Testis (tissue), 3 donors: Measurements from ENCODE around the gene EXOC4. TPM values are rescaled to one million over a fixed set of nuclear protein-coding genes. Genes with fewer than 3 reads are reported as not detected.

Experiments
- DNase-seq: peaks from one replicate; pipeline ENCODE4 v3.0.0-alpha.2; 2019
- H3K27ac ChIP-seq, 2 donors: fragments of 200-600 bp; sonication (generic); one replicate each; pipeline ENCODE4 v1.5.1; 2019
- H3K27me3 ChIP-seq: fragments of 200-600 bp; sonication (generic); one replicate; pipeline ENCODE4 v1.5.1; 2019
- H3K36me3 ChIP-seq: fragments of 200-600 bp; sonication (generic); one replicate; pipeline ENCODE4 v1.5.1; 2017; ENCODE audit warnings: low read depth; ENCODE audit errors: missing control alignments
- H3K4me1 ChIP-seq: fragments of 200-600 bp; sonication (generic); one replicate; pipeline ENCODE4 v1.5.1; 2019
- H3K4me3 ChIP-seq, 2 donors: fragments of 200-600 bp; sonication (generic); one replicate each; pipeline ENCODE4 v1.5.1; 2017 to 2019
- H3K9me3 ChIP-seq: fragments of 200-600 bp; sonication (generic); one replicate; pipeline ENCODE4 v1.5.1; 2017
- POLR2A ChIP-seq: fragments of 450-650 bp; IDR thresholded peaks from one replicate; pipeline ENCODE4 v1.6.1; 2017; ENCODE audit warnings: antibody characterized with exemption, mild to moderate bottlenecking, moderate library complexity
- WGBS, 2 donors: methylation state at CpG; one replicate each; pipeline ENCODE4 v1.1.5; 2018; 5-methylcytosine and 5-hydroxymethylcytosine counted together
- intact Hi-C: fragments of 100-400 bp; cut with DNase I; formaldehyde crosslinking; loops from one replicate; pipeline ENCODE4 v1.15.1; 2023; ENCODE audit warnings: low total_unique reads
- polyA plus RNA-seq: library from polyadenylated mRNA; stranded (reverse); fragments of 350-450 nt; fragmentation: Illumina TruSeq; extraction: RNeasy Lipid Tissue Mini Kit (QIAGEN cat#74804); gene quantifications from one replicate; pipeline ENCODE4 v1.2.3, GENCODE V29; 2014; ENCODE audit warnings: low read depth, low replicate concordance; ENCODE audit not compliant: insufficient read depth
- total RNA-seq, 2 donors: library from RNA; depleted of rRNA; stranded (reverse); fragments of >200 nt; gene quantifications; one replicate each; pipeline ENCODE4 v1.2.3, GENCODE V29; 2016
- TF ChIP-seq, protein P1 (sequence below), 3 experiments: fragments of 450-650 bp in 2 of 3; fragments of 200-600 bp in 1 of 3; sonication (generic) in 1 of 3; IDR thresholded peaks; one replicate each; pipeline ENCODE4 v1.5.1; 2016 to 2019; ENCODE audit warnings: antibody characterized with exemption in 3 of 3, mild to moderate bottlenecking in 2 of 3, moderate library complexity in 1 of 3

The EXOC4 gene
- total and polyA plus RNA-seq, 3 donors from 2014 or later, result 47.4 to 169 (median 142) TPM

DNA sequence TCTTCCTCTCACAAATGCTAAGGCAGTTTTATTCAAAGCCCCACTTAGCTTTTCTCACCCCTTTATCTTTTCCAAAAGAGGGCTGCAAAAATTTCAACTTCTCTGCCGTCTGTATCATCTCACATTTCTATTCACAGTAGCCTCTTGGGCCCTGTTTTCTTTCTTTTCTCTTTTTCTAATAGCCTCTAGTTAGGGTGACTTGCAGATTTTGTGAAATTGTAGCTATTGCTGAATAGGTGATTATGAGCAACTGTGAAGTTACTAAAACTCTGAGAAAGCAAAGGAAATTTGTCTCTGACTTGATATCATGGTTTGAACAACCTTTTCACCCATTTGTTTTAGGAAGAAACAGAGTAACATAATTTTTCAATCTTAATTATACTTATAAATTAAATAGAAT lies 29.2 kb downstream of the EXOC4 start:
- Histone ChIP-seq H3K27ac (no peak overlapping the region), H3K4me1 (no peaks in the 10 kb centered on the region), H3K4me3 (no peak overlapping the region), H3K27me3 (no peaks in the 10 kb centered on the region), H3K36me3 (no peaks in the 10 kb centered on the region), H3K9me3 (no peaks in the 10 kb centered on the region)
- intact Hi-C loops, result no loop called here
- TF ChIP-seq, protein P1, sequence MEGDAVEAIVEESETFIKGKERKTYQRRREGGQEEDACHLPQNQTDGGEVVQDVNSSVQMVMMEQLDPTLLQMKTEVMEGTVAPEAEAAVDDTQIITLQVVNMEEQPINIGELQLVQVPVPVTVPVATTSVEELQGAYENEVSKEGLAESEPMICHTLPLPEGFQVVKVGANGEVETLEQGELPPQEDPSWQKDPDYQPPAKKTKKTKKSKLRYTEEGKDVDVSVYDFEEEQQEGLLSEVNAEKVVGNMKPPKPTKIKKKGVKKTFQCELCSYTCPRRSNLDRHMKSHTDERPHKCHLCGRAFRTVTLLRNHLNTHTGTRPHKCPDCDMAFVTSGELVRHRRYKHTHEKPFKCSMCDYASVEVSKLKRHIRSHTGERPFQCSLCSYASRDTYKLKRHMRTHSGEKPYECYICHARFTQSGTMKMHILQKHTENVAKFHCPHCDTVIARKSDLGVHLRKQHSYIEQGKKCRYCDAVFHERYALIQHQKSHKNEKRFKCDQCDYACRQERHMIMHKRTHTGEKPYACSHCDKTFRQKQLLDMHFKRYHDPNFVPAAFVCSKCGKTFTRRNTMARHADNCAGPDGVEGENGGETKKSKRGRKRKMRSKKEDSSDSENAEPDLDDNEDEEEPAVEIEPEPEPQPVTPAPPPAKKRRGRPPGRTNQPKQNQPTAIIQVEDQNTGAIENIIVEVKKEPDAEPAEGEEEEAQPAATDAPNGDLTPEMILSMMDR (IDR thresholded peaks at IDR 0.05), result no peak
- no peak for TF ChIP-seq POLR2A
- 62 to 67% methylated on average over 1 of the region's 1 CpG for WGBS, 2 donors
- no peak for DNase-seq

DNA sequence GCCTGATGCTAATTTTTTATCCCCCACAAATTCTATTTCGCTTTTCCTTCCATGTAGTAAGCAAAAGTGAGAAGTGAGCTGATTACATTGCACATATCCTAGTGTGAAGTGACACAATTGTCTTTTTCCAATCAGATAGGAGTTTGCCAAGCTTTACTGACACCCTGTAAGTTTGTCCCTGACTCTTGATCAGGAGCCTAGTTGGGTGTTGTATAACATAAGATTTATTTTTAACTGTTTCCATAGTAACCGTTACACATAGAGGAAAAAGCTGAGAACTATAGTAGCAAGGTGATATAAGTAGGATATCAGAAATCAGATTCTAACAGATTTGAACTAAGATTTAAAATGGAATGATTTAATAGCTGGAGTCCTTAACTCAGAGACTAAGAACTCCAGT lies 31.2 kb downstream of the EXOC4 start:
- 91 to 93% methylated on average over 2 of the region's 2 CpGs for WGBS, 2 donors
- Histone ChIP-seq H3K9me3 (no peaks in the 10 kb centered on the region), H3K27me3 (no peaks in the 10 kb centered on the region), H3K4me1 (no peaks in the 10 kb centered on the region), H3K27ac (no peak overlapping the region), H3K4me3 (no peak overlapping the region), H3K36me3 (no peaks in the 10 kb centered on the region)
- no peak for DNase-seq
- intact Hi-C loops, result no loop called here
- TF ChIP-seq POLR2A, result no peak
- TF ChIP-seq, protein P1 (IDR thresholded peaks at IDR 0.05), result no peak

DNA sequence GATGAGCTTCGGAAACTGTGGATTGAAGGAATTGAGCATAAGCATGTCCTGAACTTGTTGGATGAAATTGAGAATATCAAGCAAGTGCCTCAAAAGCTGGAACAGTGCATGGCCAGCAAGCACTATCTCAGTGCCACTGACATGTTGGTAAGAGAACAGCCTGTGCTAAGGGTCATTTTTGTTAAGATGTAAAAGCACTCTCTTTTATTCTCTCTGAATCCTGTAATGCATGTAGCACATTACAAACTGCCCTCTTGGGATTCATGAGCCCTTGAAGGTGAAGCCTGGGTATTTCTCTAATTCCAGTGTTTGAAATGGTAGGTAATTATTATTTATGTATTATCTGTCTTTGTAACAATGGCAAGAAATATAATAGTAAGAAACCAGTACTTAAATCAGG lies 36.1 kb downstream of the EXOC4 start:
- no peaks in the 10 kb centered on the region for H3K36me3 ChIP-seq
- intact Hi-C loops, result no loop called here
- no peak overlapping the region for H3K4me3 ChIP-seq
- H3K4me1 ChIP-seq, result no peaks in the 10 kb centered on the region
- DNase-seq, result no peak
- no peak overlapping the region for H3K27ac ChIP-seq
- no peaks in the 10 kb centered on the region for H3K9me3 ChIP-seq
- H3K27me3 ChIP-seq, result no peaks in the 10 kb centered on the region
- 88 to 94% methylated on average over 1 of the region's 1 CpG for WGBS, 2 donors
- no peak for TF ChIP-seq POLR2A
- TF ChIP-seq, protein P1 (IDR thresholded peaks at IDR 0.05), result no peak

GRCh38 chr7:133290041-133290440 lies 37.2 kb downstream of the EXOC4 start:
- intact Hi-C loops, result no loop called here
- no peak overlapping the region for H3K27ac ChIP-seq
- no peaks in the 10 kb centered on the region for H3K27me3 ChIP-seq
- H3K4me1 ChIP-seq, result no peaks in the 10 kb centered on the region
- no peaks in the 10 kb centered on the region for H3K9me3 ChIP-seq
- DNase-seq, result no peak
- no peak overlapping the region for H3K4me3 ChIP-seq
- TF ChIP-seq POLR2A, result no peak
- TF ChIP-seq, protein P1 (IDR thresholded peaks at IDR 0.05), result no peak
- no peaks in the 10 kb centered on the region for H3K36me3 ChIP-seq
- 92 to 93% methylated on average over 1 of the region's 1 CpG for WGBS, 2 donors

GRCh38 chr7:133290676-133291333 lies 37.9 kb downstream of the EXOC4 start:
- Histone ChIP-seq H3K27me3 (no peaks in the 10 kb centered on the region), H3K36me3 (no peaks in the 10 kb centered on the region), H3K27ac (no peak overlapping the region), H3K4me1 (no peaks in the 10 kb centered on the region), H3K4me3 (no peak overlapping the region), H3K9me3 (no peaks in the 10 kb centered on the region)
- intact Hi-C loops, result no loop called here
- no peak for TF ChIP-seq POLR2A
- TF ChIP-seq, protein P1 (IDR thresholded peaks at IDR 0.05), result no peak
- DNase-seq, result no peak
- 94 to 97% methylated on average over 3 of the region's 3 CpGs for whole genome bisulfite sequencing, 2 donors
